ENCODE measurements around the gene TGFB2. TPM values are rescaled to one million over a fixed set of nuclear protein-coding genes. Genes with fewer than 3 reads are reported as not detected.

The TGFB2 gene
- polyA plus RNA-seq, 2 of the 4 experiments (the other 2 are of a cell fraction) = 29.7 to 65.8 TPM

GRCh38 chr1:218409946-218410510, 64.9 kb downstream of the TGFB2 start:
- H3K4me2 ChIP-seq = no peak overlapping the region
- CTCF ChIA-PET = interaction anchor here (0.7 to 1.0 kb wide), 2 partner anchors 13 to 290 kb away, joined by 3 to 4 read pairs; no protein-coding TSS in a partner anchor
- peaks cover 41% of the 10 kb centered on the region for H3K4me1 ChIP-seq
- no peak for FAIRE-seq
- POLR2A ChIA-PET = no interaction called here
- WGBS (ENCODE audit: missing lambda C conversion rate) = 88% methylated on average over 8 of the region's 8 CpGs
- H3K9me3 ChIP-seq = no peaks in the 10 kb centered on the region
- TF ChIP-seq GATA3 (IDR thresholded peaks at IDR 0.05; ENCODE audit: borderline replicate concordance) = no peak
- no peak for ATAC-seq
- peak overlapping the region in 1 of 2 experiments; percentile 54; a peak in 3 of 6 replicates for H3K27ac ChIP-seq
- DNase-seq (ENCODE audit: low read depth in 1 of 2, low spot score in 1 of 2) = no peak
- no peak overlapping the region for H3K4me3 ChIP-seq

- POLR2A ChIA-PET = interaction anchor here (0.5 kb wide), 1 partner anchor 87 kb away, joined by 4 read pairs; no protein-coding TSS in a partner anchor
- FAIRE-seq = no peak
- no peaks in the 10 kb centered on the region for H3K9me3 ChIP-seq
- peak overlapping the region in 1 of 2 experiments; percentile 42; a peak in 1 of 6 replicates for H3K27ac ChIP-seq
- no peak overlapping the region for H3K4me2 ChIP-seq
- DNase-seq (ENCODE audit: low read depth in 1 of 2, low spot score in 1 of 2) = no peak
- peaks cover 41% of the 10 kb centered on the region for H3K4me1 ChIP-seq
- H3K4me3 ChIP-seq = no peak overlapping the region
- TF ChIP-seq BCL3 (IDR thresholded peaks at IDR 0.05) = no peak
- TF ChIP-seq JUN (IDR thresholded peaks at IDR 0.05) = no peak
- TF ChIP-seq HOXA7 (CRISPR knock-in tag; IDR thresholded peaks at IDR 0.05) = no peak
- TF ChIP-seq RCOR1 (IDR thresholded peaks at IDR 0.05; ENCODE audit: low read depth, low read length) = no peak
- no peak for TF ChIP-seq NPAS2 (CRISPR knock-in tag; IDR thresholded peaks at IDR 0.05; ENCODE audit: borderline replicate concordance)
- TF ChIP-seq HES2 (IDR thresholded peaks at IDR 0.05) = no peak
- no peak for TF ChIP-seq CTCF (IDR thresholded peaks at IDR 0.05)
- TF ChIP-seq E2F6 (IDR thresholded peaks at IDR 0.05; ENCODE audit: borderline replicate concordance, low read depth) = no peak
- no peak for TF ChIP-seq REST (IDR thresholded peaks at IDR 0.05)
- no peak for TF ChIP-seq BHLHE40 (IDR thresholded peaks at IDR 0.05; ENCODE audit: low read depth, low read length)
- no peak for TF ChIP-seq TP53 (CRISPR knock-in tag; IDR thresholded peaks at IDR 0.05)
- TF ChIP-seq HOXB5 (CRISPR knock-in tag; IDR thresholded peaks at IDR 0.05) = no peak
- no peak for TF ChIP-seq MAX (IDR thresholded peaks at IDR 0.05)
- no peak for TF ChIP-seq PHF8 (IDR thresholded peaks at IDR 0.05; ENCODE audit: borderline replicate concordance, low read depth)
- no peak for TF ChIP-seq NR3C1 (IDR thresholded peaks at IDR 0.05)
- no peak for TF ChIP-seq JUNB (IDR thresholded peaks at IDR 0.05)
- no peak for TF ChIP-seq POLR2A (IDR thresholded peaks at IDR 0.05; ENCODE audit: low read length)
- ATAC-seq = no peak
- 82% methylated on average over 1 of the region's 1 CpG for WGBS (ENCODE audit: missing lambda C conversion rate)
- CTCF ChIA-PET = interaction anchor here (0.8 kb wide), 1 partner anchor 62 kb away, joined by 3 read pairs; no protein-coding TSS in a partner anchor
Measured at GRCh38 chr1:218411101-218411500, 66.0 kb downstream of the TGFB2 start.
